ENCODE measurements around the gene KDM7A. TPM values are rescaled to one million over a fixed set of nuclear protein-coding genes. Genes with fewer than 3 reads are reported as not detected.

Gene KDM7A
- total and polyA plus RNA-seq, 2 of the 4 experiments (the other 2 are of a cell fraction): 1.5 to 2.3 TPM

GRCh38 chr7:140223515-140224221, 46.9 kb upstream of the KDM7A start:
- no peak overlapping the region for H3K4me3 ChIP-seq (ENCODE audit: insufficient read depth, low read depth, low read length)
- no peak overlapping the region for H2AK5ac ChIP-seq (ENCODE audit: low read depth, low read length)
- H3K4me1 ChIP-seq (ENCODE audit: control insufficient read depth, insufficient read depth, low read length): no peaks in the 10 kb centered on the region
- no TSS peak for BruUV-seq (replicated peaks)
- H3K18ac ChIP-seq (ENCODE audit: low read depth, low read length): no peak overlapping the region
- peaks cover 2% of the 10 kb centered on the region; the same call in 1 of the 2 replicates for H3K9me3 ChIP-seq (ENCODE audit: control insufficient read depth, insufficient read depth, low read length)
- no peak overlapping the region for H3K14ac ChIP-seq (replicated peaks; ENCODE audit: low read depth, low read length)
- whole genome bisulfite sequencing, 2 experiments (ENCODE audit: extremely low coverage in 2 of 2, insufficient read length in 1 of 2): 55% methylated on average over 11 of the region's 15 CpGs; no CpG with 5 or more reads in 1 of the 2 experiments
- H2AK9ac ChIP-seq (replicated peaks; ENCODE audit: low read depth, low read length, poor library complexity): no peak overlapping the region
- ChIA-PET POLR2A (ENCODE audit: unreplicated experiment) (no interaction called here), CTCF (no interaction called here)
- H3K27me3 ChIP-seq (ENCODE audit: control insufficient read depth, insufficient read depth, low read length): peaks cover 36% of the 10 kb centered on the region
- in situ Hi-C loops (cut with MboI; ENCODE audit: low sequenced_read_pairs): no loop called here
- H2BK20ac ChIP-seq (ENCODE audit: low read depth, low read length): no peak overlapping the region
- H3K79me1 ChIP-seq (ENCODE audit: low read depth in 1 of 2, low read length in 2 of 2): no peaks in the 10 kb centered on the region
- TF ChIP-seq, protein P1, sequence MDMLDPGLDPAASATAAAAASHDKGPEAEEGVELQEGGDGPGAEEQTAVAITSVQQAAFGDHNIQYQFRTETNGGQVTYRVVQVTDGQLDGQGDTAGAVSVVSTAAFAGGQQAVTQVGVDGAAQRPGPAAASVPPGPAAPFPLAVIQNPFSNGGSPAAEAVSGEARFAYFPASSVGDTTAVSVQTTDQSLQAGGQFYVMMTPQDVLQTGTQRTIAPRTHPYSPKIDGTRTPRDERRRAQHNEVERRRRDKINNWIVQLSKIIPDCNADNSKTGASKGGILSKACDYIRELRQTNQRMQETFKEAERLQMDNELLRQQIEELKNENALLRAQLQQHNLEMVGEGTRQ (IDR thresholded peaks at IDR 0.05; ENCODE audit: low read depth, low read length): no peak
- TF ChIP-seq MAFK (IDR thresholded peaks at IDR 0.05; ENCODE audit: low read depth, low read length): no peak
- no peak for TF ChIP-seq POLR2A (IDR thresholded peaks at IDR 0.05; ENCODE audit: low read depth, low read length)
- TF ChIP-seq MXI1 (IDR thresholded peaks at IDR 0.05; ENCODE audit: borderline replicate concordance, low read depth, low read length): no peak
- TF ChIP-seq MAZ (IDR thresholded peaks at IDR 0.05; ENCODE audit: borderline replicate concordance, low read depth, low read length): no peak
- TF ChIP-seq FOS (IDR thresholded peaks at IDR 0.05; ENCODE audit: low read depth, low read length): no peak
- TF ChIP-seq NFE2L2 (IDR thresholded peaks at IDR 0.05; ENCODE audit: low read depth, low read length): no peak
- TF ChIP-seq RCOR1 (IDR thresholded peaks at IDR 0.05; ENCODE audit: insufficient replicate concordance, low read length): no peak
- TF ChIP-seq CHD1 (IDR thresholded peaks at IDR 0.05; ENCODE audit: low read depth, low read length): no peak
- no peak for TF ChIP-seq RAD21 (IDR thresholded peaks at IDR 0.05; ENCODE audit: low read length)
- TF ChIP-seq, protein P2, sequence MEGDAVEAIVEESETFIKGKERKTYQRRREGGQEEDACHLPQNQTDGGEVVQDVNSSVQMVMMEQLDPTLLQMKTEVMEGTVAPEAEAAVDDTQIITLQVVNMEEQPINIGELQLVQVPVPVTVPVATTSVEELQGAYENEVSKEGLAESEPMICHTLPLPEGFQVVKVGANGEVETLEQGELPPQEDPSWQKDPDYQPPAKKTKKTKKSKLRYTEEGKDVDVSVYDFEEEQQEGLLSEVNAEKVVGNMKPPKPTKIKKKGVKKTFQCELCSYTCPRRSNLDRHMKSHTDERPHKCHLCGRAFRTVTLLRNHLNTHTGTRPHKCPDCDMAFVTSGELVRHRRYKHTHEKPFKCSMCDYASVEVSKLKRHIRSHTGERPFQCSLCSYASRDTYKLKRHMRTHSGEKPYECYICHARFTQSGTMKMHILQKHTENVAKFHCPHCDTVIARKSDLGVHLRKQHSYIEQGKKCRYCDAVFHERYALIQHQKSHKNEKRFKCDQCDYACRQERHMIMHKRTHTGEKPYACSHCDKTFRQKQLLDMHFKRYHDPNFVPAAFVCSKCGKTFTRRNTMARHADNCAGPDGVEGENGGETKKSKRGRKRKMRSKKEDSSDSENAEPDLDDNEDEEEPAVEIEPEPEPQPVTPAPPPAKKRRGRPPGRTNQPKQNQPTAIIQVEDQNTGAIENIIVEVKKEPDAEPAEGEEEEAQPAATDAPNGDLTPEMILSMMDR (conservative IDR thresholded peaks at IDR 0.05; ENCODE audit: low read depth, low read length): no peak
- no peak for TF ChIP-seq SMC3 (IDR thresholded peaks at IDR 0.05; ENCODE audit: low read depth, low read length)
- no peak for TF ChIP-seq BHLHE40 (IDR thresholded peaks at IDR 0.05; ENCODE audit: low read depth, low read length)
- TF ChIP-seq, protein P3, sequence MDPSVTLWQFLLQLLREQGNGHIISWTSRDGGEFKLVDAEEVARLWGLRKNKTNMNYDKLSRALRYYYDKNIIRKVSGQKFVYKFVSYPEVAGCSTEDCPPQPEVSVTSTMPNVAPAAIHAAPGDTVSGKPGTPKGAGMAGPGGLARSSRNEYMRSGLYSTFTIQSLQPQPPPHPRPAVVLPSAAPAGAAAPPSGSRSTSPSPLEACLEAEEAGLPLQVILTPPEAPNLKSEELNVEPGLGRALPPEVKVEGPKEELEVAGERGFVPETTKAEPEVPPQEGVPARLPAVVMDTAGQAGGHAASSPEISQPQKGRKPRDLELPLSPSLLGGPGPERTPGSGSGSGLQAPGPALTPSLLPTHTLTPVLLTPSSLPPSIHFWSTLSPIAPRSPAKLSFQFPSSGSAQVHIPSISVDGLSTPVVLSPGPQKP (IDR thresholded peaks at IDR 0.05; ENCODE audit: borderline replicate concordance, low read depth, low read length): no peak
- no peak overlapping the region for H3K56ac ChIP-seq (ENCODE audit: extremely low read depth, insufficient read depth, low read length)
- no peak overlapping the region for H4K8ac ChIP-seq (ENCODE audit: low read depth in 2 of 2, low read length in 2 of 2)
- no peaks in the 10 kb centered on the region for H4K20me1 ChIP-seq (ENCODE audit: insufficient read depth, low read length)
- no peak overlapping the region for H2BK5ac ChIP-seq (ENCODE audit: low read depth, low read length, poor library complexity, severe bottlenecking)
- no peaks in the 10 kb centered on the region for H3K9me1 ChIP-seq (ENCODE audit: insufficient read depth, low read length)
- no peak overlapping the region for H2AFZ ChIP-seq (replicated peaks; ENCODE audit: low read length, poor library complexity)
- no peak overlapping the region for H3K4me2 ChIP-seq (ENCODE audit: low read depth, low read length)
- H3K9ac ChIP-seq (ENCODE audit: low read depth, low read length): no peak overlapping the region
- intact Hi-C loops (cut with micrococcal nuclease): no loop called here
- no peak overlapping the region for H4K5ac ChIP-seq (ENCODE audit: low read depth, low read length)
- H3K23ac ChIP-seq (ENCODE audit: low read depth, low read length): no peak overlapping the region; the same call in 1 of the 2 replicates
- no peak overlapping the region for H2BK15ac ChIP-seq (ENCODE audit: low read depth, low read length)
- no peaks in the 10 kb centered on the region for H3K36me3 ChIP-seq (ENCODE audit: control insufficient read depth, insufficient read depth, low read length)
- dilution Hi-C loops (cut with HindIII; ENCODE audit: low sequenced_read_pairs, unreplicated experiment): no loop called here
- no peak overlapping the region for H4K91ac ChIP-seq (ENCODE audit: insufficient read depth, low read depth, low read length)
- no peak overlapping the region for H3K27ac ChIP-seq (ENCODE audit: insufficient read depth, low read length)
- no peak for DNase-seq
- no peak for ATAC-seq (ENCODE audit: low read depth)
- H2BK120ac ChIP-seq (ENCODE audit: low read depth, low read length): no peak overlapping the region
- no peak overlapping the region for H3K4ac ChIP-seq (ENCODE audit: low read depth, low read length)
